Omental fat pad (tissue), 4 donors: ENCODE data around the gene C1QTNF7. TPM values are rescaled to one million over a fixed set of nuclear protein-coding genes. Genes with fewer than 3 reads are reported as not detected.

Experiments
- ATAC-seq: fragments of 150-250 bp; one replicate; pipeline ENCODE4 v1.9.1; 2016; ENCODE audit warnings: mild to moderate bottlenecking, moderate library complexity; ENCODE audit not compliant: low FRiP score
- DNase-seq: peaks from one replicate; pipeline ENCODE4 v3.0.0-alpha.2; 2019; ENCODE audit warnings: low spot score
- CTCF ChIP-seq, 3 donors: fragments of 450-650 bp; IDR thresholded peaks; one replicate each; pipeline ENCODE4 v1.5.1; 2016 to 2017; ENCODE audit warnings: antibody characterized with exemption in 3 of 3, mild to moderate bottlenecking in 3 of 3, moderate library complexity in 2 of 3
- total RNA-seq, 4 donors: library from RNA; depleted of rRNA; stranded (reverse); fragments of >200 nt; gene quantifications; one replicate each; pipeline ENCODE4 v1.1.0, GENCODE V29; 2016

Gene C1QTNF7
- total RNA-seq, 4 donors from 2014 or later: 2.3 to 9.7 (median 5.5) TPM

DNA sequence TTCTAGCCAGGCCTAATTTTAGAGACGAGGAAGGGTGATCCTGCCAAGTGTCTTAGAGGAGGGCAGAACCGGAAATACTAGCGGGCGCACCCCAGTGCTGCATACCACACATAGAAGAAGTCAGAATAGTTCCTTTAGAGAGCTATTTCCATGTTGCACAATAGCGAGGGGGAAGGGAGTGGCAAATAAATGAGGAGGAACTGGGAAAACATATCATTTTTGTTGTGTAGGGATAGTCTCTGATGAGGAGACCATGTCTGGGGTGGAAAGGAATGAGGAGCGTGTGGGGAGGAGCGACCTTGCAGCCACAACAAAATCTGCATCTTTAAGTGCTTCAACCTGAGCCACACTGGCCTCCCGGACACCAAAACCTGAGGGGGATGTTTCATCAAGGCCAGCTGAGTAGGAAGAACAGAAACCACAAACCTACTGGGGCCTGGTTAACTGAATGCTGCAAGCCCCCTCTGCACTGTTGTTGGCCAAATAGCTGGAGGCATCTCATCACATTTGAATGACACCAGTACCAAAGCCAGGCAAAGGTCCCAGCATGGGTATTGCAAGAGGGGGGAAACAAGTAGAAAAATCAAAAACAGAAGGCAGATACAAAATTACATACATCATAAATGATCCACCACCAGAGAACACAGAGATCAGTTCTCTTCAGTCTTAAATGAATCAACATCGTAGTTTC, 26.7 kb upstream of the C1QTNF7 start:
- peak; percentile 92 for ATAC-seq
- DNase-seq: peak; percentile 28

GRCh38 chr4:15402146-15402545, 25.7 kb upstream of the C1QTNF7 start:
- no peak for TF ChIP-seq CTCF (IDR thresholded peaks at IDR 0.05)
- DNase-seq (no peak), ATAC-seq (peak; percentile 63)

More for the DNA sequence above, 26.7 kb upstream of the C1QTNF7 start:
- no peak for TF ChIP-seq CTCF (IDR thresholded peaks at IDR 0.05)

DNA sequence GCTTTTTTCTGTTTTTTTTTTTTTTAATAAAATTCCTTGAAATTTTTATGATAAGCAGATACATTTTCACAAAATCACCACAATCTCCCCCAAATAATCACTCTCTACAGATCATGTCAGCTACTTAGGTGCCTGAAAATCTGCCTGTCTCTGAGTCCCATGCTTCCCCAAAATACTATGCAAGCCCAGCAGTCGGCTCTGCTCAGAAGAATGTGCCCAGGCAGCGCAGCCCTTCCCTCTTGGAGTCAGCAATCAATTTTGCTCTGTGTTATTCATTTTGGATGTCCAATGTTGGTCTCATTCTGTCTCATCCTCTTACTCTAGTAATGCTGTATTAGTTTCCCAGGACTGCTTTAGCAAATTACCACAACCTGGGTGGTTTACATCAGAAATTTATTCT, 24.9 kb upstream of the C1QTNF7 start:
- DNase-seq: no peak
- no peak for ATAC-seq
- no peak for TF ChIP-seq CTCF (IDR thresholded peaks at IDR 0.05)

DNA sequence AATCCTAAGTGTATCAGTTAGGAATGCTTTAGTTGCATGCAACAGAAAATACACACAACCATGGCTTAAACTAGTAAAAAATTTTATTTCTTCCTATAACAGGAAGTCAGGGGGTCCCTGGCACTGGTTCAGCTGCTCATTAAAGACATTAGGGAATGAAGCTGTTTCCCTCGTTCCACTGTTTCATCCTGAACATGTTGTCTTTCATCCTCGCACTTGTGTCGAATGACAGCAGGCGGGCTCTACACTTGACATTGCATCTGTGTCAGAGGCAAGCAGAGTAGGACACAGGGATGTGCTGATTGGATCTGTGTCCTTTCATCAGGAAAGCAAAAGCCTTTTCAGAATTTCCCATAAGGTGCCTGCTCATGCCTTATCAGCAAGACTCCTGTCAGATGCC, 22.8 kb upstream of the C1QTNF7 start:
- ATAC-seq: no peak
- DNase-seq: no peak
- TF ChIP-seq CTCF (IDR thresholded peaks at IDR 0.05): no peak

- TF ChIP-seq CTCF (IDR thresholded peaks at IDR 0.05): no peak
- no peak for DNase-seq
These were observed 17.1 kb upstream of the C1QTNF7 start for GRCh38 chr4:15410750-15411149.

GRCh38 chr4:15412461-15412860, 15.4 kb upstream of the C1QTNF7 start:
- TF ChIP-seq CTCF (IDR thresholded peaks at IDR 0.05): no peak
- DNase-seq: no peak
- no peak for ATAC-seq

More at GRCh38 chr4:15410750-15411149, 17.1 kb upstream of the C1QTNF7 start:
- no peak for ATAC-seq

DNA sequence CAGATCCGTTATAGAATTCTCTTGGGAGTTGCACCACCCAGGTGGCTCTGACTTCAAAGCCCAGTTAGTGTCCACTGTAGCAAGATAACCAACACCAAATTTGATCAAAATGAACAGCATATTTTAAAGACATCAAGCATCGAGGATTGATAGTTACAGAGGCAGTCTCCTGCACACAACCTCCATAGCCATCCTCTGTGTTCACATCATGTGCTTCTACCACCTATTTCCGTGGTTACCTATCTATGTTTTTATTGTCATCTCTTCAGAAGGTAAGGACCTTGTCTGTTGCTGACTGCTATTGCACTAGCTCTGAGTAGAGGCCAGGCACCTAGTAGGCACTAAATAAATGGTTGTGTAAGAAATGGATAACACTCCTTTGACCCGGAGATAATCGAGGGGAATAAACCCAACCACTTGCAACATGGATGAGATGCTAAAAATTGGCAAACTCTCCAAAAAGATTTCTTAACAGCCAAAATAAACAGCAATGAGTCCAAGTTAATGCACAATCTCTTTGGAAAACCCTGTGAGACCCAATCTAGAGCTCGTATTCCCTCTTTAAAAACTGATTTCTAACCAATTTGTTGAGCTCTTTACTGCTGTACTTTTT, 14.7 kb upstream of the C1QTNF7 start:
- no peak for TF ChIP-seq CTCF (IDR thresholded peaks at IDR 0.05)
- DNase-seq (no peak), ATAC-seq (no peak)
